Activated CD4-positive, alpha-beta T cell treated with anti-CD3 and anti-CD28 coated beads, Interleukin-2, Interleukin-6, amounts not matched to agents 100 ng/mL and 50 ng/mL, durations not matched to agents 16 hours and 8 hours (primary cell): ENCODE data around the gene PTP4A2.
"Not testable (repeated sequence)": the region's sequence is repeated elsewhere in the genome, so short reads cannot be mapped to it uniquely, and the experiment has no call there.

Experiments used
- DNase-seq: peaks from one replicate; pipeline ENCODE4 v3.0.0-alpha.2; 2020

Gene PTP4A2

GRCh38 chr1:31923901-31924535 is 14.2 kb downstream of the PTP4A2 start:
- no peak for DNase-seq

GRCh38 chr1:31920956-31921355 is 17.2 kb downstream of the PTP4A2 start:
- no peak for DNase-seq

- no peak for DNase-seq
Measured at GRCh38 chr1:31919591-31919990, 18.6 kb downstream of the PTP4A2 start.

GRCh38 chr1:31915438-31915837 is 22.7 kb downstream of the PTP4A2 start:
- DNase-seq: no peak

GRCh38 chr1:31913968-31914367 is 24.2 kb downstream of the PTP4A2 start:
- DNase-seq: no peak

GRCh38 chr1:31912839-31913239 is 25.3 kb downstream of the PTP4A2 start:
- DNase-seq: peak; percentile 64

- DNase-seq: no peak
Measured at GRCh38 chr1:31911994-31912780, 26.0 kb downstream of the PTP4A2 start.

- peak; percentile 83 for DNase-seq
Measured at GRCh38 chr1:31910933-31911332, 27.2 kb downstream of the PTP4A2 start.

GRCh38 chr1:31909691-31910090 is 28.5 kb downstream of the PTP4A2 start:
- DNase-seq: no peak

GRCh38 chr1:31906557-31906956 is 31.6 kb downstream of the PTP4A2 start:
- no peak for DNase-seq

GRCh38 chr1:31905681-31906080 is 32.5 kb downstream of the PTP4A2 start:
- DNase-seq: no peak

GRCh38 chr1:31905093-31905509 is 33.1 kb downstream of the PTP4A2 start:
- DNase-seq: no peak

GRCh38 chr1:31904339-31905092 is 33.7 kb downstream of the PTP4A2 start:
- DNase-seq: no peak

GRCh38 chr1:31902510-31902860 is 35.7 kb downstream of the PTP4A2 start:
- no peak for DNase-seq

GRCh38 chr1:31901838-31902509 is 36.2 kb downstream of the PTP4A2 start:
- DNase-seq: no peak

- no peak for DNase-seq
Measured at GRCh38 chr1:31900790-31901189, 37.4 kb downstream of the PTP4A2 start.

GRCh38 chr1:31897526-31898100 is 40.6 kb downstream of the PTP4A2 start:
- DNase-seq: no peak

GRCh38 chr1:31895474-31896198 is 42.5 kb downstream of the PTP4A2 start:
- not testable (repeated sequence) for DNase-seq

GRCh38 chr1:31891280-31891679 is 46.9 kb downstream of the PTP4A2 start:
- DNase-seq: peak; percentile 92

GRCh38 chr1:31888291-31888690 is 49.9 kb downstream of the PTP4A2 start:
- no peak for DNase-seq

GRCh38 chr1:31886866-31887265 is 51.3 kb downstream of the PTP4A2 start:
- no peak for DNase-seq

GRCh38 chr1:31885851-31886250 is 52.3 kb downstream of the PTP4A2 start:
- no peak for DNase-seq
